ENCODE data around the gene UBE2J1. TPM values are rescaled to one million over a fixed set of nuclear protein-coding genes. Genes with fewer than 3 reads are reported as not detected.

Gene UBE2J1
- polyA plus RNA-seq, 1 of the 3 experiments (the other 2 are of a cell fraction), result 11.3 TPM

GRCh38 chr6:89302936-89303335, 49.6 kb downstream of the UBE2J1 start (continued):
- TF ChIP-seq RFX5 (IDR thresholded peaks at IDR 0.05; ENCODE audit: low read length) (no peak), FOXM1 (IDR thresholded peaks at IDR 0.05; ENCODE audit: low read depth) (no peak), MAX (IDR thresholded peaks at IDR 0.05; ENCODE audit: low read depth) (no peak)

GRCh38 chr6:89302195-89302770, 50.2 kb downstream of the UBE2J1 start:
- no peak overlapping the region for H3K4me3 ChIP-seq (ENCODE audit: low read depth in 2 of 2, low read length in 1 of 2)
- H3K27me3 ChIP-seq (ENCODE audit: insufficient read depth), result no peaks in the 10 kb centered on the region; the same call in 1 of the 2 replicates
- H3K9ac ChIP-seq, result no peak overlapping the region
- H3K36me3 ChIP-seq (replicated peaks in 1 of 2; ENCODE audit: control insufficient read depth in 1 of 2, insufficient read depth in 2 of 2, low read length in 1 of 2), result no peaks in the 10 kb centered on the region
- no peak for DNase-seq
- no peaks in the 10 kb centered on the region for H3K9me3 ChIP-seq
- H2AFZ ChIP-seq (ENCODE audit: low read depth), result no peak overlapping the region
- no peak overlapping the region for H3K27ac ChIP-seq (ENCODE audit: low read depth in 2 of 2, low read length in 1 of 2)
- H3K4me2 ChIP-seq, result no peak overlapping the region
- H3F3A ChIP-seq (replicated peaks; ENCODE audit: insufficient read depth), result peaks cover 6% of the 10 kb centered on the region
- no peaks in the 10 kb centered on the region for H3K9me2 ChIP-seq
- H3K4me1 ChIP-seq (ENCODE audit: control insufficient read depth in 1 of 2, insufficient read depth in 2 of 2, low read depth in 1 of 2, low read length in 1 of 2), result peaks cover 8 to 18% of the 10 kb centered on the region in 2 experiments; a peak in 2 of 4 replicates
- CTCF ChIA-PET, result interaction anchor here (1.8 kb wide), 1 partner anchor 9 kb away, joined by 4 read pairs; no protein-coding TSS in a partner anchor
- 80% methylated on average over 12 of the region's 22 CpGs for WGBS (ENCODE audit: low lambda C conversion rate)
- H4K20me1 ChIP-seq (ENCODE audit: insufficient read depth), result peaks cover 8% of the 10 kb centered on the region; the same call in 1 of the 2 replicates
- POLR2A ChIA-PET, result no interaction called here
- no peaks in the 10 kb centered on the region for H3K79me2 ChIP-seq (ENCODE audit: insufficient read depth)
- no peak for TF ChIP-seq SMC3 (IDR thresholded peaks at IDR 0.05; ENCODE audit: low read depth, low read length)
- TF ChIP-seq RXRA (IDR thresholded peaks at IDR 0.05; ENCODE audit: borderline replicate concordance, low read depth), result no peak
- TF ChIP-seq CTCF (IDR thresholded peaks at IDR 0.05), result no peak
- TF ChIP-seq RCOR1 (IDR thresholded peaks at IDR 0.05; ENCODE audit: low read length), result no peak
- TF ChIP-seq MXI1 (IDR thresholded peaks at IDR 0.05; ENCODE audit: low read depth, low read length), result no peak
- TF ChIP-seq IRF3 (IDR thresholded peaks at IDR 0.05; ENCODE audit: low read depth, low read length), result no peak
- TF ChIP-seq MEF2A (IDR thresholded peaks at IDR 0.05; ENCODE audit: borderline replicate concordance, low read depth), result no peak
- TF ChIP-seq JUND (IDR thresholded peaks at IDR 0.05), result no peak
- TF ChIP-seq EP300 (IDR thresholded peaks at IDR 0.05; ENCODE audit: borderline replicate concordance in 1 of 2, low read depth in 1 of 2, low read length in 1 of 2), result no peak
- TF ChIP-seq EZH2phosphoT487 (IDR thresholded peaks at IDR 0.05; ENCODE audit: borderline replicate concordance, low read depth), result no peak
- TF ChIP-seq TCF12 (IDR thresholded peaks at IDR 0.05), result no peak
- no peak for TF ChIP-seq RAD21 (IDR thresholded peaks at IDR 0.05; ENCODE audit: low read length)
- TF ChIP-seq YY1 (IDR thresholded peaks at IDR 0.05; ENCODE audit: low read depth), result no peak
- TF ChIP-seq PBX3 (IDR thresholded peaks at IDR 0.05), result no peak
- no peak for TF ChIP-seq FOXJ3 (CRISPR knock-in tag; IDR thresholded peaks at IDR 0.05)
- no peak for TF ChIP-seq RFX5 (IDR thresholded peaks at IDR 0.05; ENCODE audit: low read length)
- no peak for TF ChIP-seq REST (IDR thresholded peaks at IDR 0.05; ENCODE audit: low read depth, low read length)
- no peak for TF ChIP-seq CHD2 (IDR thresholded peaks at IDR 0.05; ENCODE audit: low read length, partially characterized antibody)
- no peak for TF ChIP-seq NFIC (IDR thresholded peaks at IDR 0.05; ENCODE audit: borderline replicate concordance)
- no peak for TF ChIP-seq SIN3A (IDR thresholded peaks at IDR 0.05; ENCODE audit: borderline replicate concordance, low read depth, low read length)
